GM19397 (cell line): ENCODE measurements around the gene ALDH1A2.
"Not testable (repeated sequence)": the region's sequence is repeated elsewhere in the genome, so short reads cannot be mapped to it uniquely, and the experiment has no call there.

Experiments used
- ATAC-seq: cut with Tn5 transposase; IDR thresholded peaks from one replicate; pipeline ENCODE4 v1.9.1; 2021; ENCODE audit warnings: mild to moderate bottlenecking, moderate library complexity; ENCODE audit not compliant: unreplicated experiment

ALDH1A2 gene

DNA sequence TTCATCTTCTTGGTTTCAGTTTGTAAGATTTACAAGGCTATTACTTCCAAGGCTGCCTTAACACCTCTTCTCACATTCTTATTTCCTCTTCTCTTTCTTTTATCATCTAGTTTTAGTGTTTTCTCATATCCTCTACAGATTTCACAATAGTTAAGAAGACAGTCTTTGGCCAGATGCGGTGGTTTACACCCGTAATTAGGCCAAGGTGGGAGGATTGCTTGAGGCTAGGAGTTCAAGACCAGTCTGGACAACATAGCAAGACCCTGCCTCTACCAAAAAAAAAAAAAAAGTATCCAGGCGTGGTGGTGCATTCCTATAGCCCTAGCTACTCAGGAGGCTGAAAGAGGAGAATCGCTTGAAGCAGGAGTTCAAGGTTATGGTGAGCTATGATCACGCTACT lies 3.5 kb upstream of the ALDH1A2 start:
- ATAC-seq, result no peak

GRCh38 chr15:58066042-58066867 lies 744 bp upstream of the ALDH1A2 start:
- peak; percentile 63 for ATAC-seq

GRCh38 chr15:58064980-58065444 lies 499 bp downstream of the ALDH1A2 start:
- no peak for ATAC-seq

DNA sequence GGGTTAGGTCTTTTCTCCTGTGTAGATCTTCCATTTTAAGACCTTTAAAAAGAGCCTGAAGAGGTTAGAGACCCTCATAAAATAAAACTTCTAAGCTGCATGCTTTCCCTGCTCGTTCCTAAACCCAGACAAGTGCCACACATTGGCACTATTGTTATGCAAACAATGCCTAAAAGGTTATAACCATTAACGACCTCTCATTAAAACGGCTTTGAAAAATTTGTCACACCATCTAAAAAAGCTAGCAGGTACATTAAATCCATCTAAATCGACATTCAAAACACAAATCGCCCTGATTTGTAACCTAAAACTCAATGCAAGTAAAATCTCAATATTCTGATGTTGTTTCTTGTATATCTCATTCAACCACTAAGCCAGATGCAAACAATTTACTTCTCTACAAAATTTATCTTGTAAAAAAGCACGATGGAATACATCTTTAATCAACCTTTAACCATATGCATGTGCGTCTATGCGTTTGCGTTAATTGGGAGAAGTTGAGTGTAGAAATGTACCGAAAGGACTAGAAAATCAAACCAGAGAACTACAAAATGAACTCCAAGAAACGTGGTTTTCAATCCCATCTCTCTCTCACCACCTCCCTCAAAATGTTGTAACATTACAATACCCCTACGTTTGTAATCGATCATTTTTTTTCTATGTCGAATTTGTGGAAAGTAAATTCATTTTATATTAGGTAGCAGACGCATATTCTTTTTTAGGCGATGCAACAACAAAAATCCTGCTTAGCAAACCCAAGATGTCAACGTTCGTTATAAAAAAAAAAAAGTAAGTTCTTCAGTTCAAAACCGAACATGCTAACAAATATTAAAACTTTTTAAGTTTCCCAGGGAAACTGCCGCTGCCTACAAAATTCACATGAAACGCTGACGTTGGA lies 1.2 kb downstream of the ALDH1A2 start:
- no peak for ATAC-seq

GRCh38 chr15:58063614-58064013 lies 1.9 kb downstream of the ALDH1A2 start:
- no peak for ATAC-seq

DNA sequence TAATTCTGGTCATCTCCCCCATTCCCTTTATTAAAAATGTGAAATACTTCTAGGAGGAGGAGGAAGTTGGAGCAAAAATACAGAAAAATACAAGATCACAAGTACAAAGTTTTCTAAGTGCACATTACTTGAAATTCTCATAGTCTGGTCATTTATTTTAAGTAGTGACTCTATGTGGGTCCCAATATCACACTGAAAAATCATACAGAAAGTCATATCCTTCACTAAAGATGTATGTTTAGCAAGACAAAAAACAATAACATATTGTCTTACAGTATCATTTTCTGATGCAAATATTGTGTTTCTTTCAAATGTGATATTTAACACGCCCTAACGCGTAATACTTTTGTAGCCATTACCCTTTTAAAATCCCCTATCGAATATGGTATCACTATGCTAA lies 2.5 kb downstream of the ALDH1A2 start:
- no peak for ATAC-seq

- ATAC-seq, result no peak
These were observed 3.3 kb downstream of the ALDH1A2 start for GRCh38 chr15:58062175-58062574.

DNA sequence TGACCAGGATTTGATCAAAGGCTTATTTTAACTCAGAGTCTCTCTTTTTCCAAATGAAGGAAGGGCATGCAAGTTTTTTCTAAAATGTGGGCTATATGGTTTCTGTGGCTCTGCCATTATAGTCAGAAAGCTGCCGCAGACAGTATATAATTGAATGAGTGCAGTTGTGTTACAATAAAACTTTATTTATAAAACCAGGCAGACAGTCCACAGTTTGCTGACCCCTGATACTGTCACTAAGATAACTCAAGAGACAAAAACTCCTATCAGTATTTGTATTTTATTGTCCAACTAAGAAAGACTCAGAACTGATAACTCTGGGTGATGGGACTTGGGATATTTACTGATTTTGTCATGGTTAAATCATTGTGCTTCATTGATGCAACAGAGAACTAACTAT lies 4.9 kb downstream of the ALDH1A2 start:
- no peak for ATAC-seq

DNA sequence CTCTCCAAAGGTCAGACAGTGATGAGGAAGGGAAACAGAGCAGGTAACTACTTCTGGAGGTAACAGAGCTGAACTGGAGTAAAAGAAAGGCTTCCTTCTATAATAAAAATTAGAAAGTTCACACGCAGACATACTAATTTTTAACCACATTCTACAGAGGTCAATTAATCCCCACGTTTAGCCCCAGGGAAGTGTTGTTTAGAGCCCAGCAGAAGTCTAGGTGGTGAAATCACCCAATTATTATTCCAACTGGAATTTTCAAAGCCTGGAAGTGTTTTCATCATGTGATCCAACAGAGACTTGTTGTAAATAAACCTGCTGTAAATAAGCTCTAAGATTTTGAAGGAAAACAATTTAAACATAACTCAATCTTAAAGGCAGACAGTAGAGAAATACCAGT lies 6.8 kb downstream of the ALDH1A2 start:
- ATAC-seq, result no peak

DNA sequence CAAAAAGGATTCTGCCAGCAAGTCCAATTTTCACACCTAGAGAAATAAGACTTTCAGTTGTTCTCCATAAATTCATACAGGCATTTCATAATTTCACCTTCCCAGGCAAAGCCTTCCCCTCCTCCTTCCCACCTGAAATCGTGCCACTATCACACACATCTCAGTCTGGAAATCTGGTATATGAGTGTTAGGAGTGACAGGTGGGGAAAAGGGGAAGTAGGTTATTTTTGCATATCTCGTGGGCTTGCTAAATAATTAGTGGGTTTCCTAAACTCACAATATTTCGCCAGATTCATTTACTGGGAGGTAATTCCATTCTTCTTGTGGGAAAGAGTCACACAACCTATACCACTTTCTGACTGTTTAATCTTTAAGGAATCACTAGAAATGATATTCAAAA lies 7.4 kb downstream of the ALDH1A2 start:
- no peak for ATAC-seq

- ATAC-seq, result no peak
These were observed 8.0 kb downstream of the ALDH1A2 start for GRCh38 chr15:58057559-58057958.

DNA sequence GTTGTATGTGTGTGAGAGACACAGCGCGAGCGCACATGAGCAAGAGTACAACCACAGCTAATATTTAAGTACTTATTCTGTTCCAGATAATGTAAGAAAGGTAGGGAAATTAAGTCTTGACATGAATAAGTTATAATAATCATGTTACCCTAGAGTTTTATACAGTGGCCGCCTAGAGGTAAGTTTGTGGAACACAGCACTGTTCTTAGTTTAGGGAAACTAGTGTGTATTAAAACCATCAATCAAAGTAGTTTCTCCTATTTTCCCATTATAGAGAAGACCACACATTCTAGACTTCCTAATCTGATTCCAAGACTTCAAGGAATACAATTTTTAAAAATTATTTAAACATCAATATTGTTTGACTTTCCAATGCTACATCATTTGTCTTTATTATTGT lies 9.5 kb downstream of the ALDH1A2 start:
- ATAC-seq, result no peak

DNA sequence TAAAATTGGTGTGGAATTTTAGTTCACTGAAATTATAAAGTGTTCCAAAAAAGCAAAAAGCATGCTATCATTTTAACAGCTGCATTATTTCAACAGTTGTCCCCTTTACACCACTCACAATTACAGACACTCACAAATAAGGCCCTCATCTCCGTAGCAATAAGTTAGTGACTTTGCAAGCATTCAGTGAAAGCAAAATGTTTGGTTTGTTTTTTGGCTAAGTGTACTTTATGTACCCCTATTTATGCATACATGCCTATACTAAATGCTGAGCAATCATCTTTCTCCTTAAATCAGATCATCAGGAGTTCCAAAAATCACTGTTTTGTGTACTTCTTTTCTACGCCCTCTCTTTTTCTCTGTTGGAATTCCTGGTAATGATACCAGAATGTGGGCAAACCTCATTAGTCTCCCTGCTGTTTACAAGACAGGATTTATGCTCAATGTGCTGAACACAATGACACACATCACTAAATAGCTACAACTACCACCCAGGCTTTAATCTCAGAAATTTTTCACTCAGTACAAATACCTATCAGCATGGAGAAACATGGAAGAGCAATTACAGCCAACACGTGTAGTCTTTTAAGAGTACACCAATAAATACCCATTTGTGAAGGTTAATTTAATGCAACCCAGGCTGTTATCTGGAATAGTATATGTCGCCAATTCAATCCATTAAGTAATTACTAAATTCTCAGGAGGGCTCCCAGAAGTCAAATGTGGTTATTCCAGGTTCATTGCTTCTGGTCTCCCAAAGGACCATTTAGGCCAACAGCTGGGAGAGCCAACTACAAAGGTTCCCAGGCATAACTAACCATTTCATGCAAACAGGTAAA lies 12.0 kb downstream of the ALDH1A2 start:
- no peak for ATAC-seq

DNA sequence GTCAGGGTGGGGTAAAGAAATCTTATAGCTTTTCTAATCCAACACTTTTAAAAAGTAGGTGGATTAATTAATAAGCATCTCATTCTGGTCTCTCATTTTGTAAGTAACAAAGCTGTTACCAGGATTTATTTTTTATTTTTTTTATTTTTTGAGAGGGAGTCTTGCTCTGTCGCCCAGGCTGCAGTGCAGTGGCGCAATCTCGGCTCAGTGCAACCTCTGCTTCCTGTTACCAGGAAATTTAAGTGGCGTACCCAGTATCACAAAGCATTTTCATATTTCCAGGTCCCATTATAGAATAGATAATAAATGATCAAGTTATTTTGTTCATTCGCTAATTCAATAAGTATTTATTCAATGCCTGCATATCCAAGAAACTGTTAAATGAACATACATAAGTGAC lies 13.2 kb downstream of the ALDH1A2 start:
- no peak for ATAC-seq

DNA sequence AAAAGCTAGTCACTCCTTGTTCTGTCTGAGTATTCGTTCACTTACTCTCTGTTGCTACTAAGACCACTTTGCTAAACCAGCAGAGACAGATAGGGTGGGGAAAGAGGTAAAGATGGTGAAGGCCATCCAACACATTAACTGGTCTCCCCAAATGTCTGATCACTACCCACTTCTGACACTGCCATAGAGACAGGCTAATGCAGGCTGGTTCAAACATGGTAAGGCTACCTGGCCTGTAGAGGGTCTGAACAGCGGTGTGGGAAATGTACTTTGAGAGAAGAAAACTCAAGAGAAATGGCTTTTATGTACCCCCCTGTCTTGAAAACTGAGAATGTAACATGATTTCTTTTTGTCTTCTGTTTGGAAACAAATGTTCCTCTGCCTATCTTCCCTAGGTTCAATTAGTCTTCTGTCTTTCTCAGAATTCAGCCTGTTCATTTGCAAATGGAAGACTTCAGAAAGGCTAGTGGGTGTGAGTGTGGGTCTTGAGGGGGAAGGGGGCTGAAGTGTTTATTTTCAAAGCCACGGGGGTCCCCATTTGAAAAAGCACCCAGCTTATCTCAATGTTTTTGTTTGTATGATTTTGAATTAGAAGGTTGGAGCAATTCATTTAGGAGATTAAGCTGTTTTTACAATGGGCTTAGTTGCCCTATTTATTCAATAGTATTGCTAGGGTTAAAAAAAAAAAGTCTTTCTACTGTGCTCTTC lies 15.8 kb downstream of the ALDH1A2 start:
- no peak for ATAC-seq

GRCh38 chr15:58048261-58048660 lies 17.2 kb downstream of the ALDH1A2 start:
- no peak for ATAC-seq

DNA sequence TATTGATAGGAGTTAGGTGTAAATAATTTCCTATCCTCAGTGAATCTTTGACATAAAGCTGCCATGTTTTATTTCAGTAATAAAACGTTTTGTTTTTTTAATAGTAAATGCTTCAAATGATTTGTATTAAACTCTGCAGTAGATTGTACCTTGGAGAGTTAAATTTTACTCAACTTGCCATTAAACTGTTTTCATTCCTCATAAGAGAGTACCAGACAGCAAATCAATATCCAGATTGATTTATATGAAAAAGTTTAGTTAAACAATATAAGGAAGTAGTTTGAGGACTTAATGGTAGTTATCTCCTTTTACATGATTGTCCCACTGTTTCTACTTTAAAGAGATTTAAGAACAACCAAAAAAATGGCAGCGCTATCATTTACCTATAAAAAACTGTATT lies 18.4 kb downstream of the ALDH1A2 start:
- ATAC-seq, result no peak

- ATAC-seq, result no peak
These were observed 19.0 kb downstream of the ALDH1A2 start for GRCh38 chr15:58046467-58046866.

GRCh38 chr15:58045376-58045775 lies 20.1 kb downstream of the ALDH1A2 start:
- ATAC-seq, result not testable (repeated sequence)

- no peak for ATAC-seq
These were observed 21.0 kb downstream of the ALDH1A2 start for GRCh38 chr15:58044551-58044950.
